ENCODE results near the gene GLIPR1L2. TPM values are rescaled to one million over a fixed set of nuclear protein-coding genes. Genes with fewer than 3 reads are reported as not detected.

The GLIPR1L2 gene
- total RNA-seq, 1 experiment from 2014 or later, result 0.44 TPM

- TF ChIP-seq SIN3A (IDR thresholded peaks at IDR 0.05; ENCODE audit: low read depth) (no peak), ZFX (IDR thresholded peaks at IDR 0.05) (no peak), EZH2phosphoT487 (IDR thresholded peaks at IDR 0.05; ENCODE audit: borderline replicate concordance) (no peak), SRF (IDR thresholded peaks at IDR 0.05; ENCODE audit: low read depth) (no peak), YY1 (IDR thresholded peaks at IDR 0.05; ENCODE audit: extremely low read depth, insufficient replicate concordance, low read depth, low read length) (no peak), TCF7L2 (IDR thresholded peaks at IDR 0.05; ENCODE audit: borderline replicate concordance, extremely low read depth, insufficient read depth, insufficient read length) (no peak), CEBPB (IDR thresholded peaks at IDR 0.05; ENCODE audit: low read depth) (no peak), EZH2 (IDR thresholded peaks at IDR 0.05) (no peak)
- TF ChIP-seq, protein P1, sequence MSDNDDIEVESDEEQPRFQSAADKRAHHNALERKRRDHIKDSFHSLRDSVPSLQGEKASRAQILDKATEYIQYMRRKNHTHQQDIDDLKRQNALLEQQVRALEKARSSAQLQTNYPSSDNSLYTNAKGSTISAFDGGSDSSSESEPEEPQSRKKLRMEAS (IDR thresholded peaks at IDR 0.05), result no peak
Measured at GRCh38 chr12:75360920-75361319, 30.0 kb upstream of the GLIPR1L2 start (continued).

GRCh38 chr12:75361408-75361807, 29.5 kb upstream of the GLIPR1L2 start:
- ChIA-PET RAD21 (ENCODE audit: low non-redundant PET in 1 of 2, low total read pairs in 2 of 2, uncharacterized antibody in 2 of 2, unreplicated experiment in 2 of 2) (no interaction called here), CTCF (no interaction called here), POLR2A (no interaction called here)
- Histone ChIP-seq H2AFZ (ENCODE audit: low read depth, low read length, poor library complexity, severe bottlenecking) (no peak overlapping the region), H3K27ac (ENCODE audit: low read depth, low read length) (no peak overlapping the region), H3K79me2 (ENCODE audit: insufficient read depth, low read length) (no peaks in the 10 kb centered on the region), H3K4me3 (replicated peaks in 1 of 2; ENCODE audit: low read depth in 1 of 2, low read length in 2 of 2) (no peak overlapping the region), H3K9me2 (ENCODE audit: insufficient read depth) (no peaks in the 10 kb centered on the region), H3K4me2 (ENCODE audit: low read length) (no peak overlapping the region), H3K27me3 (ENCODE audit: insufficient read depth, low read length) (no peaks in the 10 kb centered on the region), H3K36me3 (ENCODE audit: control insufficient read depth in 1 of 2, insufficient read depth in 2 of 2, low read length in 2 of 2) (no peaks in the 10 kb centered on the region), H4K20me1 (ENCODE audit: insufficient read depth) (no peaks in the 10 kb centered on the region), H3K9me3 (ENCODE audit: control insufficient read depth in 1 of 2, insufficient read depth in 1 of 2, low read depth in 1 of 2, low read length in 2 of 2) (peaks cover 0 to 5% of the 10 kb centered on the region in 2 experiments; a peak in 1 of 4 replicates), H3K4me1 (ENCODE audit: control insufficient read depth in 1 of 2, insufficient read depth in 2 of 2, low read length in 2 of 2) (peaks cover 0 to 3% of the 10 kb centered on the region in 2 experiments; a peak in 2 of 4 replicates), H3K9ac (ENCODE audit: low read length) (no peak overlapping the region)
- intact Hi-C loops (cut with micrococcal nuclease), result no loop called here
- DNase-seq (ENCODE audit: low read depth, low spot score) (no peak), ATAC-seq (no peak)
- no peak for TF ChIP-seq SRF (IDR thresholded peaks at IDR 0.05; ENCODE audit: low read depth)
- TF ChIP-seq SIN3A (IDR thresholded peaks at IDR 0.05; ENCODE audit: low read depth), result no peak
- TF ChIP-seq CBX3 (IDR thresholded peaks at IDR 0.05; ENCODE audit: low read depth), result no peak
- no TSS peak for BruUV-seq (replicated peaks)
